ENCODE measurements around the gene CAV1.

Gene CAV1

DNA sequence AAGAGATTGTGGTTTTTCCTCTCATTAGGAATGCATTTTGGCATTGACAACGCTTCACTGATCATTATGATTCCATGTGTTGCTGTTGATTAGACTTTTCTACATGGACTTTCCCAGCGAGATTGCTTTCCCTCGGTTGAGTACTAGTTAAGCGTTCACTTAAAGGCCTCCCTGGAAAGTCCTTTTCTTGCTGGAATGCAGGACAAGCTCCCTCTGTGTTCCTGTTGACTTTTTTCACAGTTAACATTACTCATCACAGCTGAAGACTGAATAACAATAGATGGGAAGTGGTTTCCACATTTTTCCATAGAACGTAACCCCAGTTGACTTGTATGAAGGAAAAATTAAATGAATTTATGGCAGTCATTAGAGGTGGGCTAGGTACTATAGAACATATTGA is 2.6 kb upstream of the CAV1 start:
- TF ChIP-seq, protein P1, sequence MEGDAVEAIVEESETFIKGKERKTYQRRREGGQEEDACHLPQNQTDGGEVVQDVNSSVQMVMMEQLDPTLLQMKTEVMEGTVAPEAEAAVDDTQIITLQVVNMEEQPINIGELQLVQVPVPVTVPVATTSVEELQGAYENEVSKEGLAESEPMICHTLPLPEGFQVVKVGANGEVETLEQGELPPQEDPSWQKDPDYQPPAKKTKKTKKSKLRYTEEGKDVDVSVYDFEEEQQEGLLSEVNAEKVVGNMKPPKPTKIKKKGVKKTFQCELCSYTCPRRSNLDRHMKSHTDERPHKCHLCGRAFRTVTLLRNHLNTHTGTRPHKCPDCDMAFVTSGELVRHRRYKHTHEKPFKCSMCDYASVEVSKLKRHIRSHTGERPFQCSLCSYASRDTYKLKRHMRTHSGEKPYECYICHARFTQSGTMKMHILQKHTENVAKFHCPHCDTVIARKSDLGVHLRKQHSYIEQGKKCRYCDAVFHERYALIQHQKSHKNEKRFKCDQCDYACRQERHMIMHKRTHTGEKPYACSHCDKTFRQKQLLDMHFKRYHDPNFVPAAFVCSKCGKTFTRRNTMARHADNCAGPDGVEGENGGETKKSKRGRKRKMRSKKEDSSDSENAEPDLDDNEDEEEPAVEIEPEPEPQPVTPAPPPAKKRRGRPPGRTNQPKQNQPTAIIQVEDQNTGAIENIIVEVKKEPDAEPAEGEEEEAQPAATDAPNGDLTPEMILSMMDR (conservative IDR thresholded peaks at IDR 0.05; ENCODE audit: control insufficient read depth, insufficient read depth, low read depth, low read length) = no peak
- H3K4me3 ChIP-seq (ENCODE audit: control insufficient read depth, low read depth, low read length) = no peak overlapping the region
- peak; percentile 90 for DNase-seq (ENCODE audit: low read depth)

DNA sequence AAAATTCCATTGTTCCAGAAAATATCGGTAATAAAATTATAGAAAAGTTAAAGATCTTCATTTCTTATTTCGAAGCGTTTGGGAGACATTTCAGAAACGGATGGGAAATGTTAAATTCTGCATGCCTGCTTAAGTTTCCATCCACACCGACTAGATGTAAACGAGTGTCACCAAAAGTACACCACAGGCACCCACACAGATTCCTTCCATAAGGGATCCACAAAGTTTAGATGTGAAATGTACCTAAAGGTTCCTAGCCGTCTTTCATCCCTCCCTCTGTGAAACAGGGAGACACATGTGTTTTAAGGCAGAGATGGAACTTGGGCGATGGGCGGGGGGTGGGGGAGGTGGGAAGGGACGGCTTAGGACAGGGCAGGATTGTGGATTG is 621 bp upstream of the CAV1 start:
- no peak for DNase-seq (ENCODE audit: low read depth)
- TF ChIP-seq, protein P1 (conservative IDR thresholded peaks at IDR 0.05; ENCODE audit: control insufficient read depth, insufficient read depth, low read depth, low read length) = no peak
- peak overlapping the region; percentile 39 for H3K4me3 ChIP-seq (ENCODE audit: control insufficient read depth, low read depth, low read length)

DNA sequence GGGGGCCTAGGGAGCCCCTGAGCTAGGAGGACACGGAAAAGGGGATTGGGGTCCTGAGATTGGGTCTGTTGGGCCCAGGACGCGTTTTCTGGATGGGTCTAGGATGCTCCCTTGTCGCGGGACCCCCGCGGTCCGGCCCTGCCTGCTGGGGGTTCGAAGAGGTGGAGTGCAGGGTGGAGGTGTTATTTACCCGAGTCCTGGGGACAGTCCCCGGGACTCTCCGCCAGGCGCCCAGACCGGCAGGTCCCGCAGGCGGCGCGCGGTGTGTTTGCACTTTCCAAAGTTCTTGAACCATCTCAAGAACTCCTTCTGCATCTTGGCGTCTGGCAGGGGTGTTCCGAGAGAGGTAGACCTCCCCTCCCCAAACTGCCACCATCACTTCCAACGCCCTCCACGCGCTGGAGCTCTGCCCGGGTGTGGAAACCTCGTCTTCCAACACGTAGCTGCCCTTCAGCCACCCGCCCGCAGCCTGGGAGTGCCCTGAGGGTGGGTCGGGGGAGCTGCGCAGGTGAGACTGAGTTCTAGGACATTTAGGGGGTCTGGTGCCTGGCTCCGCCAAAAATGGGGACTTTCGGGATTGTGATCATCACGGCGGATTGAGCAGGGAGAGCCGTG is 569 bp downstream of the CAV1 start:
- DNase-seq (ENCODE audit: low read depth) = no peak
- TF ChIP-seq, protein P1 (conservative IDR thresholded peaks at IDR 0.05; ENCODE audit: control insufficient read depth, insufficient read depth, low read depth, low read length) = no peak
- H3K4me3 ChIP-seq (ENCODE audit: control insufficient read depth, low read depth, low read length) = peak overlapping the region; percentile 93

DNA sequence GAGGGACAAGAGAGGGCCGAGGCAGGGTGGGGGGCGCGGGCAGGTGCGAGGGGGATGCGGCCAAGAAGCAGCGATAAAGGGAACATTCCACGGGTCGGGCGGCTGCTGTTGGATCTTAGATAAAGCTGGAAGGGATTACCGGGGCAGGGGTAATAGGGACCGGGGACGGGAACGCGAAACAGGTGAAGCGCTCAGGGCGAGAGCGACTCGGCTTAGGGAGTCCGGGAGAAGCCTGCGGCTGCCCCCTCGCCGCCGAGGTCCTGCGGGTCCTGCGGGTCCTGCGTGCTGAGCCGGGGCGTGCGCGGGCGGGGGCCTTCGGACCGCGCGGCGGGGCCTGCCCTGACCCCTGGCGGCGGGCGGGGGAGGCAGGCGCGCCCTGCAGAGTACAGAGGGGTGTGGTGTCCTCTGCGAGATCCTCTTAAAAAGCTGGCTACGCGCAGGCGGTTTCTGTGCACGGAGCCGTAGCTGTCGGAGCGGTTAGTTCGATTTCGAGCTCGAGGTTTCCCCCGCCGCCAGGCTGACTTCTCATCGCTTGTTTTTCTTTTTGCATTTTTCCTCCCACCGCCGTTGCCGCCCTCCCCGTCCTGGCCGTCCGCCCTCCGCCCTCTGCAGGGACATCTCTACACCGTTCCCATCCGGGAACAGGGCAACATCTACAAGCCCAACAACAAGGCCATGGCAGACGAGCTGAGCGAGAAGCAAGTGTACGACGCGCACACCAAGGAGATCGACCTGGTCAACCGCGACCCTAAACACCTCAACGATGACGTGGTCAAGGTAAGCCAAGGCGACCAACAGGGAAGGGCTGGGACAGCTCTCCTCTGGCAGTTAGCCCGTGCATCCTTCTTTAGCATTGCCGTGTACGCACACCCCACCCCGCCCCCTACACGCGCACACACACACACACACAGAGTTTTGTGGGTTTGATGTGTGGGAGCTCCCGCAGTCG is 1.4 kb downstream of the CAV1 start:
- TF ChIP-seq, protein P1 (conservative IDR thresholded peaks at IDR 0.05; ENCODE audit: control insufficient read depth, insufficient read depth, low read depth, low read length) = peak; percentile 29

DNA sequence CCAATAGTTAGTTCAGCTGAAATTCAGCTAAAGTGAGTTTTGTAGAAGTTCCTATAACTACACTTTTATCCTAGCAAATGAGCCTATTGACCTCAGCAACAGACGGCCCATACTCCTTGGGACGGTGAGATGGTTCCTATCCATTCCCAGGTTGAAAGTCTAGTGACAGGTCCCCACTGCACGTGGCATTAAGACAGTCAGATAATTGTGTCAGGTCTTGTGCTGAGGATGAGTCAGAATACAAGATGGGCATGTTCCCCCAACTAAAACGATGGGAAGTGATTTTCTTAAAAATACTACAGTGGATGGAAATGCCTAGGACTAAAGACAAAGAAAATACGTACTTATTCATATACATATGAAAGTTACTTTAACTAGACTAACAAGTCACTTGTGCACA is 2.1 kb downstream of the CAV1 start:
- peak; percentile 61 for DNase-seq (ENCODE audit: low read depth)
- TF ChIP-seq, protein P1 (conservative IDR thresholded peaks at IDR 0.05; ENCODE audit: control insufficient read depth, insufficient read depth, low read depth, low read length) = no peak
- H3K4me3 ChIP-seq (ENCODE audit: control insufficient read depth, low read depth, low read length) = peak overlapping the region; percentile 93

More for the DNA sequence above, 1.4 kb downstream of the CAV1 start:
- peak; percentile 81 for DNase-seq (ENCODE audit: low read depth)
- peak overlapping the region; percentile 93 for H3K4me3 ChIP-seq (ENCODE audit: control insufficient read depth, low read depth, low read length)

DNA sequence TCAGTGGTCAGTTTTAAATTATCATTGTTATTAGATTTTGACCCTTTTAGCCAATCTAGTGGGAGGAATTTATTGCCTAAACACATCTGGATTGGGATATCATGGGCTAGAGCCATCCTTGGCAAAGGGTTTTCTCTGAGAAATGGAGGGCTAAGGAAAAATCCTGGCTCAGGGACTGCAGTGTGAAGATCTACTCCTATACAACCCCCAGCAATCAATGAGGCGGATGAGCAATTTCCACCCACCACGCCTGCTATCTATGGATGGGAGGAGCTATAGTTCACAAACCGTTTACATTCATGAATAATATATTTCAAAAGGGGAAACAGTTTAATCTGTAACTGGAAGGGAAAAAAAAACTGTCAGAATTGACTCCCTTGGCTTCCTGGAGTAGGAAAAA is 2.7 kb downstream of the CAV1 start:
- DNase-seq (ENCODE audit: low read depth) = peak; percentile 72
- H3K4me3 ChIP-seq (ENCODE audit: control insufficient read depth, low read depth, low read length) = peak overlapping the region; percentile 93

More for the DNA sequence above, 2.7 kb downstream of the CAV1 start:
- TF ChIP-seq, protein P1 (conservative IDR thresholded peaks at IDR 0.05; ENCODE audit: control insufficient read depth, insufficient read depth, low read depth, low read length) = no peak

All from fibroblast of mammary gland (primary cell).